ENCODE results near the gene CUX1. TPM values are rescaled to one million over a fixed set of nuclear protein-coding genes. Genes with fewer than 3 reads are reported as not detected.
A peak's percentile ranks its signal among the peaks of the same experiment; 100 is the strongest.
"Not testable (repeated sequence)": the region's sequence is repeated elsewhere in the genome, so short reads cannot be mapped to it uniquely, and the experiment has no call there.

Gene CUX1
- polyA plus RNA-seq, 3 donors from 2014 or later, result 3.1 to 25.9 (median 12.5) TPM

DNA sequence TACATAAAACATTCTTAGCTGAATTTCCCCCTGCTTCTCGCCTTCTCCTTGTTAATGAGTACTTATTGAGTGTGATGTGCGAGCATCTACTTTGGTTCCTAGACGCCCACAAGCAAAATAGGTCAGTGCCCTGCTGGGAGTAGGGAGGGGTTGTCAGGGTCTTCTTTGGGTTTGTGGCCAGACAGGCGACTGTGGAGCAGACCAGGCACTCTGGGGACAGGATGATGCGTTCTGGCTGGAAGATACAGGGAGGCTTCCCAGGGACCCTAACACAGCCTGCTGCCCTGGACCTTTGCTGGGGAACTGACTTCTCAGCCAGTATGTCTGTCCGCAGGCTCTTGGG is 227.2 kb downstream of the CUX1 start:
- peak overlapping the region in 1 of 6 donors; percentile 56 for H3K27ac Mint-ChIP-seq
- no peaks in the 10 kb centered on the region for H3K9me3 Mint-ChIP-seq
- DNase-seq, result peak in 1 of 3 donors; percentile 3
- peaks cover 0 to 4% (median 0%) of the 10 kb centered on the region in 3 donors for H3K36me3 Mint-ChIP-seq
- peaks cover 28 to 37% of the 10 kb centered on the region in 2 donors for H3K4me1 Mint-ChIP-seq
- peak overlapping the region; percentile 52 to 74 (median 65) for H3K4me3 Mint-ChIP-seq
- peaks cover 1 to 5% (median 1%) of the 10 kb centered on the region in 3 donors for H3K27me3 Mint-ChIP-seq (ENCODE audit: low read depth in 3 of 3)

DNA sequence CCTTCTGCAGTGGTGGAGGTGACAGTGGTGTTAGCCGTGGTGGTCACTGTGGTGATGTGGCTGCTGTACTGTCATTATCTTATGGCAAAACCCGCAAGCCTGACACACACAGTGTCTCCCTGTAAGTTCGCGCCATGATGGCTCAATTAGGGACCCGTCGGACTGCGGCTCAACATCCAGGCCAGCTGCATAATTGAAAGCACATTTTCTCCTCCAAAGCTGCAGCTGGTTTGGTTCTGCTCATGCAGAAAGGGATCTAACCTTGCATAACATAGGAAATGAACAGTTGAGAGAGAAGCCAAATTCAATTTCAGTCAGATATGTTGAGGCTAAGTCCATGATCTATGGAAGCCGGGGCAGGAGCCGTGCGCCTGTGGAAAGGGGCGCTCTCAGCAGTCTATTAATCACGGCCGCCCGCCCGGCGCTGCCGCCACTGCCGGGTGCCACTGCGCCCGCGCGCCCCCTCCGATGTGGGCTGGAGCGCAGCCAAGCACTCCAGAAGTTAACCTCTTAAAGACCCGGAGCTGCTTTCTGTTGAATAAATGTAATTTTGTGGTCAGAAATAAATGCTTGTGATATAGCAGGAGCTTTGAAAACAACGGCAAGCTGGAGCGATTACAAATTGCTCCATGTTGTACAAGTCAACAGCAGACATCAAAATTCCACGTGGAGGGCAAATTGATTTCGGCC is 227.7 kb downstream of the CUX1 start:
- Mint-ChIP-seq H3K9me3 (no peaks in the 10 kb centered on the region), H3K27me3 (ENCODE audit: low read depth in 3 of 3) (peaks cover 1 to 5% (median 1%) of the 10 kb centered on the region in 3 donors), H3K4me3 (peak overlapping the region; percentile 52 to 74 (median 65)), H3K27ac (peak overlapping the region in 1 of 6 donors; percentile 56), H3K4me1 (peaks cover 28 to 37% of the 10 kb centered on the region in 2 donors), H3K36me3 (peaks cover 0 to 4% (median 0%) of the 10 kb centered on the region in 3 donors)
- DNase-seq, result peak in 2 of 3 donors; percentile 13 to 14

DNA sequence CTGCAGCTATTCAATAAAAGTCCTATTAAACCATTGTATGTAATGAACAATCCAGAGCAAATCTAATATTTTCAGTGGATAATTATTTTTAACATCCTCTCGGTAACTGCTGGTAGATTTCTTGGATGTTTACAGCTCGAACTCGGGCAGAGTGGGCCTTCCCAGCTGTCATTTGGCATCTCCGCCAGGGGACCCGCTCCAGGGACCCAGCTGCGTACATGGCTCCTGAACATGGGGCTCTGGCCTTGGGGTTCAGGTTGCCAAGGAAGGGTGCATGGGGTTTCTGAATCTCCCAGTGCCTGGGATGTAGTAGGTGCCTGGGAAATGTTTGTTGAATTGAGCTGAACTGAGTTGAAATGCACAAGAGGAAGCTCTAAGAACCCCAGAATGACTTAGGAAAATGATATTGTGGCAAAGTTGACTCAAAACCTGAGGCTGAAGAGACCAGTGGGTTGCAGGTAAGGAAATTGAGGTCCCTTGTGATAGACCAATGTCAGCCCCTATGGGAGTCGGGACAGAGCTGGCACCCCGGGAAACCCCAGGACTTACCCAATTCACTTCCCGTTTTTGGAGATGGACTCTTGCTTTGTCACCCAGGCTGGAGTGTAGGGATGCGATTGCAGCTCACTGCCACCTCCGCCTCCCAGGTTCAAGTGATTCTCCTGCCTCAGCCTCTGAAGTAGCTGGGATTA is 228.4 kb downstream of the CUX1 start:
- Mint-ChIP-seq H3K9me3 (no peaks in the 10 kb centered on the region), H3K4me3 (peak overlapping the region in 2 of 5 donors; percentile 15 to 74), H3K27me3 (ENCODE audit: low read depth in 3 of 3) (peaks cover 1 to 5% (median 1%) of the 10 kb centered on the region in 3 donors), H3K36me3 (peaks cover 0 to 4% (median 0%) of the 10 kb centered on the region in 3 donors), H3K27ac (no peak overlapping the region), H3K4me1 (peaks cover 28 to 39% of the 10 kb centered on the region in 2 donors)
- DNase-seq, result no peak

DNA sequence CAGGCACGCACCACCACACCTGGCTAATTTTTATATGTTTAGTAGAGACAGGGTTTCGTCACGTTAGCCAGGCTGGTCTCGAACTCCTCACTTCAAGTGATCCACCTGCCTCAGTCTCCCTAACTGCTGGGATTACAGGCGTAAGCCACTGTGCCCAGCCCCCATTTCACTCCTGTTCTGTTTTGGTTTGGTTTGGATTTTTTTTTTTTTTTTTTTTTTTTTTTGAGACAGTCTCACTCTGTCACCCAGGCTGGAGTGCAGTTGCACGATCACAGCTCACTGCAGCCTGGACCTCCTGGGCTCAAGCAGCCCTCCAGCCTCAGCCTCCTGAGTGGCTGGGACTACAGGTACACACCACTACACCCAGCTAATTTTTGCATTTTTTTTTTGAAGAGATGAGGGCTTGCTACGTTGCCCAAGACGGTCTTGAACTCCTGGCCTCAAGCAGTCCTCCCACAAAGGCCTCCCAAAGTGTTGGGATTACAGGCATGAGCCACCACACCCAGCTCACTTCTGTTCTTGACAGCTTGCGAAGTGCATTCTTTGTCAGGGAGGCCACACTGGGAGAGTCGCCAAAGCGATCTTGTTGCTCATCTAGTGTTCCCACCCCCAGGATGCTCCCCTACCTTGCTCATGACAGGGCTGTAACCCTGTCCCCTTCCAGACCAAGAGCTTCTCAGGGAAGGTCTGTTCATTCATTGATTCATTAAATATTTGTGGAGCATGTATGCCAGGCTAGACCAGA is 229.1 kb downstream of the CUX1 start:
- no peak overlapping the region for H3K27ac Mint-ChIP-seq
- no peak overlapping the region for H3K4me3 Mint-ChIP-seq

DNA sequence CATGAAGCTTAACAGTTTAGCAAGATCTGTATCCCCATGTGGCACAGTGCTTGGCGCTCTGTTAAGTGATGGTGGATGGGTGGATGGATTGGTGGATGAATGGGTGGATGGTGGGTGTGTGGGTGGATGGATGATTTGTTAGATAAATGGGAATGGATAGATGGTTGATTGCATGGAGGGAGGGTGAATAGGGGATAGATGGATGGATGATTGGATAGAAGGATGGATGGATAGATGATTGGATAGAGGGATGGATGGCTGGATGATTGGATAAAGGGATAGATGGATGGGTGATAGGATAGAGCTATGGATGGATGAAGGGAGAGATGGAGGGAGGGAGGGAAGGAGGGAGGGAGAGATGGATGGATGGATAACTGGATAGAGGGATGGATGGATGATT is 229.7 kb downstream of the CUX1 start:
- DNase-seq, result no peak
- H3K9me3 Mint-ChIP-seq, result no peaks in the 10 kb centered on the region
- H3K27me3 Mint-ChIP-seq (ENCODE audit: low read depth in 3 of 3), result peaks cover 1 to 5% (median 1%) of the 10 kb centered on the region in 3 donors
- H3K27ac Mint-ChIP-seq, result no peak overlapping the region
- H3K36me3 Mint-ChIP-seq, result peaks cover 0 to 4% (median 0%) of the 10 kb centered on the region in 3 donors
- no peak overlapping the region for H3K4me3 Mint-ChIP-seq
- H3K4me1 Mint-ChIP-seq, result peaks cover 25 to 39% of the 10 kb centered on the region in 2 donors

More for the DNA sequence above, 229.1 kb downstream of the CUX1 start:
- Mint-ChIP-seq H3K4me1 (peaks cover 28 to 43% of the 10 kb centered on the region in 2 donors), H3K36me3 (peaks cover 0 to 4% (median 0%) of the 10 kb centered on the region in 3 donors), H3K27me3 (ENCODE audit: low read depth in 3 of 3) (peaks cover 1 to 5% (median 1%) of the 10 kb centered on the region in 3 donors), H3K9me3 (no peaks in the 10 kb centered on the region)
- no peak for DNase-seq

DNA sequence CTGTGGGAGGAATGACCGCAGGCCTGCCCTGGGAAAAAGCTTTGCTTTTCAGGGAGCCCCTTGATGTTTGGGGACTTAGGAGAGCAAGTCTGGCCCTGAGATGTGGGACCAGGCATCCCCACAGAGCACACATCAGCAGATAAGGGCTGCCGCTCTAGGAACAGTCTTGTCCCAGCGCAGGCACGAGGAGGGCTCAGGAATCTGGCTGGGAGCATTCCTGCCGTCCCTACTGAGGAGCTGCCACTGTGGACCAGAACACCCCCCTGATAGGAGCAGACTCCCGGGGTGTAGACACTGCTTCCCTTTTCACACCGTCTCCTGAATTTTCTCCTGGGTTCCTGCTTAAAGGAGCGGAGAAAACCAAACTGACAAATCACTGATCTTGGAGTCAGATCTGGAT is 232.3 kb downstream of the CUX1 start:
- Mint-ChIP-seq H3K27ac (no peak overlapping the region), H3K9me3 (peaks cover 0 to 3% (median 0%) of the 10 kb centered on the region in 6 donors), H3K4me1 (peaks cover 18 to 28% of the 10 kb centered on the region in 2 donors)

DNA sequence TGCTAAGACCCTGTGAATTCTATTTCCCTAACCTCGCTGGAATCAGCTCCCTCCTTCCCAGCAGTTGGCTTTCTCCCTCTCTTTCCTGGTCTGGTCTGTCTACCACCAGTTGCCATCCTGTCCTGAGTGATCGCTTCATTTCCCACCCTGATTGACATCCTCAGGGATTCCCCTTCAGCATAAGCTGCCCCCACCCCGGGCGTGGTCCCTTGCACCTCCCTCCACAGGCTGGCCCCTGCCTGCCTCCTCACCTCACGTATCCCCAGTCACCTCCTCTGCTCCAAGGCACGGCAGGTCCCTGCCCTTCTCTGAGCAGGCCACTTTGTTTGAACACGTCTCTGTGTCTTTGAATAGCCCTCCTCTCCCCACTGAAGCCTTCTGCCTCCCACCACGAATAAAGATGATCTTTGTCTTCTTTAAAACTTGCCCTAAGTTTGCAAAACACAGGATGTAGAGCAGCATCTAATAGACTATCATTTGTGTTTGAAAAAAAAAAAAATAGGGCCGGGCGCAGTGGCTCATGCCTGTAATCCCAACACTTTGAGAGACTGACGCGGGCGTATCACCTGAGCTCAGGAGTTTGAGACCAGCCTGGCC is 233.5 kb downstream of the CUX1 start:
- Mint-ChIP-seq H3K4me3 (no peak overlapping the region), H3K4me1 (peaks cover 13 to 28% of the 10 kb centered on the region in 2 donors)

More for the DNA sequence above, 232.3 kb downstream of the CUX1 start:
- peaks cover 0 to 3% (median 1%) of the 10 kb centered on the region in 3 donors for H3K27me3 Mint-ChIP-seq (ENCODE audit: low read depth in 3 of 3)
- H3K4me3 Mint-ChIP-seq, result no peak overlapping the region
- H3K36me3 Mint-ChIP-seq, result peaks cover 0 to 7% (median 0%) of the 10 kb centered on the region in 3 donors
- DNase-seq, result no peak

GRCh38 chr7:102051736-102052135 is 234.3 kb downstream of the CUX1 start:
- H3K4me3 Mint-ChIP-seq; H3K27ac Mint-ChIP-seq; DNase-seq; H3K27me3 Mint-ChIP-seq (ENCODE audit: low read depth in 3 of 3); H3K36me3 Mint-ChIP-seq; H3K9me3 Mint-ChIP-seq: not testable (repeated sequence)
- H3K4me1 Mint-ChIP-seq, result peaks cover 13 to 27% of the 10 kb centered on the region in 2 donors

More for the DNA sequence above, 233.5 kb downstream of the CUX1 start:
- no peak for DNase-seq
- Mint-ChIP-seq H3K27ac (no peak overlapping the region), H3K9me3 (peaks cover 0 to 3% (median 0%) of the 10 kb centered on the region in 6 donors), H3K27me3 (ENCODE audit: low read depth in 3 of 3) (no peaks in the 10 kb centered on the region), H3K36me3 (peaks cover 0 to 7% (median 0%) of the 10 kb centered on the region in 3 donors)

GRCh38 chr7:102054158-102054557 is 236.7 kb downstream of the CUX1 start:
- Mint-ChIP-seq H3K36me3 (peaks cover 0 to 6% (median 0%) of the 10 kb centered on the region in 3 donors), H3K27ac (no peak overlapping the region), H3K4me1 (peaks cover 13 to 27% of the 10 kb centered on the region in 2 donors), H3K27me3 (ENCODE audit: low read depth in 3 of 3) (peaks cover 0 to 2% (median 0%) of the 10 kb centered on the region in 3 donors), H3K9me3 (peaks cover 0 to 3% (median 0%) of the 10 kb centered on the region in 6 donors), H3K4me3 (no peak overlapping the region)
- DNase-seq, result no peak

- peaks cover 0 to 3% (median 0%) of the 10 kb centered on the region in 3 donors for H3K36me3 Mint-ChIP-seq
- no peak for DNase-seq
- H3K27me3 Mint-ChIP-seq (ENCODE audit: low read depth in 3 of 3), result peaks cover 0 to 2% (median 0%) of the 10 kb centered on the region in 3 donors
- peaks cover 15 to 27% of the 10 kb centered on the region in 2 donors for H3K4me1 Mint-ChIP-seq
- peak overlapping the region in 2 of 6 donors; percentile 8 to 60 for H3K27ac Mint-ChIP-seq
- H3K4me3 Mint-ChIP-seq, result no peak overlapping the region
- H3K9me3 Mint-ChIP-seq, result peaks cover 0 to 3% (median 0%) of the 10 kb centered on the region in 6 donors
Observed at GRCh38 chr7:102055181-102055976, 238.0 kb downstream of the CUX1 start.

DNA sequence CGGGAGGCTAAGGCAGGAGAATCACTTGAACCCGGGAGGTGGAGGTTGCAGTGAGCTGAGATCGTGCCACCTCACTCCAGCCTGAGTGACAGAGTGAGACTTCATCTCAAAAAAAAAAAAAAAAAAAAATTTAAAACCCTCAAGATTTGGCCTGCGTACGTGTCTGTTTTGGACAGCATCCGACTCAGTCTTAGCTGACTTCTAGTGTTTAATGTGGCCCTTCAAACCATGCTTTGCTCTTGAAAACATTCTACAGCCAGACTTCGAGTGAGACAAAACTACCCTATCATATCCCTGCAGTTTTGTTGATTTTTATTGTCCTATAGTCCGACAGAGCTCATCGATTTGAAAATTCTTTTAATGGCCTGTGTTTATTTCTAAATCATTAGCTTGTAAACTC is 242.1 kb downstream of the CUX1 start:
- H3K27ac Mint-ChIP-seq, result no peak overlapping the region
- no peaks in the 10 kb centered on the region for H3K36me3 Mint-ChIP-seq
- no peak overlapping the region for H3K4me3 Mint-ChIP-seq

DNA sequence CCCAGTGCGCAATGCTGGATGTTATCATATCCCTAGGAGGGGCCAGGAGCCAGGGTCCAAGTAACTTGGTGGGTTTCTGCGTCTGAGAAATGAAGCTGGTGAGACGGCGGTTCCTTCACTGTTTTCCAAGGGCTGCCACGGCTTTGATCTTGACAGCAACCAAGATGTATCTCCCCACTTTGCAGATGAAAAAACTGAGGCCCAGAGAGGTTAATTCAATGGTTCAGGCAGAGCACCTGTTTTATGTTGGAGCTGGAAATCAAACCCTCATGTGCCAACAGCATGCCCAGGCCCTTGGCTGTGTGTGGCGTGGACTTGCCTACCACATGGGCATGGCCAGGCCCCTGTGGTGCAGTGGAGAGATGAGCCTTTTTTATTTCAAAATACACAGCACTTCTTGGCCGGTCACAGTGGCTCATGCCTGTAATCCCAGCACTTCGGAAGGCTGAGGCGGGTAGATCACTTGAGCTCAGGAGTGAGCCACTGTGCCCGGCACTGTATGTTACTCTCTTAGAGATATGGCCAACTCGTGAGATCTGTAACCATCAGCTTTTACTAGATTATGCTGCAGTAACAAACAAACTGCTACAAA is 244.0 kb downstream of the CUX1 start:
- H3K4me1 Mint-ChIP-seq, result peaks cover 15 to 18% of the 10 kb centered on the region in 2 donors
- H3K27ac Mint-ChIP-seq, result no peak overlapping the region
- no peaks in the 10 kb centered on the region for H3K36me3 Mint-ChIP-seq
- H3K9me3 Mint-ChIP-seq, result no peaks in the 10 kb centered on the region
- no peak overlapping the region for H3K4me3 Mint-ChIP-seq
- no peak for DNase-seq
- H3K27me3 Mint-ChIP-seq (ENCODE audit: low read depth in 3 of 3), result peaks cover 0 to 4% (median 2%) of the 10 kb centered on the region in 3 donors

More for the DNA sequence above, 242.1 kb downstream of the CUX1 start:
- no peak for DNase-seq
- Mint-ChIP-seq H3K4me1 (peaks cover 23 to 27% of the 10 kb centered on the region in 2 donors), H3K27me3 (ENCODE audit: low read depth in 3 of 3) (peaks cover 0 to 4% (median 2%) of the 10 kb centered on the region in 3 donors), H3K9me3 (no peaks in the 10 kb centered on the region)

All from immature natural killer cell (primary cell).